NCI-H774 (cell line): ENCODE measurements around the gene NUDCD3.

Experiments
- DNase-seq: peaks from one replicate; lab custom pipeline; 2025; lab: John Stamatoyannopoulos, UW

The NUDCD3 gene

DNA sequence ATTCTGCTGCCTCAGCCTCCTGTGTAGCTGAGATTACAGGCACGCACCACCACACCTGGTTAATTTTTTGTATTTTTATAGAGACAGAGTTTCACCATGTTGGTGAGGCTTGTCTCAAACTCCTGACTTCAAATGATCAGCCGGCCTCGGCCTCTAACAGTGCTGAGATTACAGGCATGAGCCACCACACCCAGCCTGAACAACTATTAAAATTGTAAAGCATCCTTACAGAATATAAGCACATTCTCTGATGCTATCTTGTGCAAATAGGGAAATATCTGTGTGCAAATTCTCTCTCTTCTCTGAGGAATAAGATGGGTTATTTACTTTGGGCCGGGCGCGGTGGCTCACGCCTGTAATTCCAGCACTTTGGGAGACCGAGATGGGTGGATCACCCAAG is 12.5 kb downstream of the NUDCD3 start:
- no peak for DNase-seq

DNA sequence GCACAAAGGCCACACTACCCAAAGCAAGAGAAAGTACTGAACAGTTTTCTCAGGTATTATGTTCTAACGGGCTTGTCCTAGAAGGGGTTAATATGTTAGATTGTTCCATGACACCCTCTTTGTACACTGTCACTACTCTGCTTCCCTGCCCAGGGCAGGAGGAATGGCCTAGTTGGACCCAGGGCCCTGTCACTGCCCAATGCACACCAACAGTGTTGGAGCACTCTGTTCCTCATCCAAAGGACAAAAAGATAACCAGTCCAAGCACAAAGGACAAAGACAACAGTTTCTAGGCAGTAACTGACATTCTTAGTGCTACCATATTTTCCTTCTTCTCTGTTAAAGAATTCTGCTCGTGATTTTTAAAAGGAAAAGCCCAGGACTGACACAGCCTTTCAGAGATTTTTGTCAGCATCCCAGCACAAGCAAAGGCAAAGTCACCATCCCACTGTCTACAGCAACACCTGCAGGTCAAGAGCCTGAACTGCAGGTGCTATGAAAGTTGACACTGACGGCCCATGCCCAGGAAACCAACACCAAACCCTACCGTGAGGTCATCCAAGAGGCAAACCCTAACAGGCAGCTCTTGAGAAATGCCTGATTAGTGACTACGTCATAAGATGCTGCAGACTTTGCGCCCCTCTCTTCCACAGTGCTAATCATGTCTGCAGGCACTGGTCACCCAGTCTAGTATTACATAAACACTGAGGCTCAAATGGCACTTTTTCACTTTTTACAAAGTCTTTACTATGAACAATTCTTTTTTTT is 13.2 kb downstream of the NUDCD3 start:
- peak; percentile 36 for DNase-seq

DNA sequence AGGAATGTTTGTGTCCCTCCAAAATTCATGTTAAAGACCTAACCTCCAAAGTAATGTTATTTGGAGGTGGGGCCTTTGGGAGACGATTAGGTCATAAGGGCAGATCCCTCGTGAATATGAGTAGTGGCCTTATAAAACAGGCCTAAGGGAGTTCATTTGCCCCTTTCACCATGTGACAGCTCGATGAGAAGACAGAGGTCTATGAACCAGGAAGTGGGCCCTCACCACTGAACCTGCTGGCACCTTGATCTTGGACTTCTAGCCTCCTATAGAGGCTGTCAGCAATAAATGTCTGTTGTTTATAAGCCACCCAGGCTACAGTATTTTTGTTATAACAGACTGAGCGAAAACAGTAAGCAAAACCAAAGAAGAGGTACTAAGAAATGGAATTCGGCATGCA is 14.1 kb downstream of the NUDCD3 start:
- no peak for DNase-seq

DNA sequence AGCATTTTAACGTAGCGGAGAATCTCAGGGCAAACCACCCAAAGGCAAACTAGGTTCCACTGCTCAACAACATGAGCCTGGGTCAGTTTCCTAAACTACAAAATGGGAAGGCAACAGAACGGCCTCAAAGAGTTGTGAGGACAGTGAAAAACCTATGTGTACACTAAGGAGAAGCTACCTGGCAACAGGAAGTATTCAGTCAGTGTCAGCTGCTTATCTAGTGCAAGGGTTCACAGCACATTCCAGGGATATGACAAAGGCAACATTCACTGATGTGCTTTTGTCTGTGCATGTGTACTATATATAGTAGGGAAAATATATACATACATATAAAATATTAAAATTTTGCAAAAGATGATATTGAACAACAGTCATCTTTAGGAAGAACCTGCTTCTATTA is 17.2 kb downstream of the NUDCD3 start:
- no peak for DNase-seq

DNA sequence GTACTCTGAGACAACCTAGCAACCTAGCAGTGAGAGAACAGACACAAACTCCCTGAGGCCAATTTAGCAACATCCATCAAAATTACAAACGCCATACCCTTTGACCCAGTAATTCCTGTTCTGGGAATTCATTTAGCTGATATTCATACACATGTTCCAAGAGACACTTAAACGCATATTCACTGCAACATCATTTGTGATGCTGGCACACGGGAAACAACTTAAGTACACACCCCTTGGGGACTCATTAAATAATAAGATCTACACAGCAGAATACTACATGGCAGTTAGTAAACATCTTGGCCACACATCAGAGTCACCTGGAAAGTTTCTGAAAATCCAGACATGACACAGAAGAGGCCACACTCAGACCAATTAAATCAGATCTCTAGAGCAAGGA is 17.6 kb downstream of the NUDCD3 start:
- no peak for DNase-seq

DNA sequence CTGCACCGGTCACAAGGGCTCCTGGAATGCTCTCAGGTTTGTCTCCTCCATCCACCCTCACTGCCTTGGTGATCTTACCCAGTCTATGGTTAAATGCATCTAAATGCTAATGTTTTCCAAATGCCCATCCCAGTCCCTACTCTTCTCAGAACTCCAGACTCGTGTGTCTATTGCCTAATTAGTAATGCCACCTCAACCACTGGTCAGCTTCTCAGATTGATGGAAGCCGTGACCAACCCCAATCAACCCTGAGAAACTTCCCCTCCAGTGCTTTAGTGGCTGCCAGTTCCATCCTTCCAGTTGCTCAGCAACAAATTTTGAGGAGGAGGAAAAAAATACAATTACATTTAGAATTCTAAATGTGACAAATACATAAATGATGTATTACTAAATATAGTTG is 18.6 kb downstream of the NUDCD3 start:
- peak; percentile 27 for DNase-seq

DNA sequence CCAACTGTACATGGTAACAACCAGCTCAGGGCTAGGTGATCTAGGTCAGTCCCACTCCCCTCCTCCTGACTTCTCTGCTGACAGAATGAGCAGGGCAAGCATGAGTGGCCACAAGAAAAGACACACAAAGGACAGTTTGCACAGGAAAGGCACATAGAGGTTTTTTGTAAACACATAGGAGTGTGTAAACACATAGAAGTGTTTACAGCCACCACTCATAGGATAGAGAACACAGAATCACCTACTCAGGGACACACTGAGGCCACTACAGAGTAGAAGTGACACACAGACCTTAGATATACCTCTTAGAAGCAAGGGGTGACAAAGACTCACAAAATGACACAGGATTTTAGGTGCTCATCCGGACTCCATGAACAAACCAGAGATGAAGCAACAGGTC is 19.0 kb downstream of the NUDCD3 start:
- peak; percentile 21 for DNase-seq

DNA sequence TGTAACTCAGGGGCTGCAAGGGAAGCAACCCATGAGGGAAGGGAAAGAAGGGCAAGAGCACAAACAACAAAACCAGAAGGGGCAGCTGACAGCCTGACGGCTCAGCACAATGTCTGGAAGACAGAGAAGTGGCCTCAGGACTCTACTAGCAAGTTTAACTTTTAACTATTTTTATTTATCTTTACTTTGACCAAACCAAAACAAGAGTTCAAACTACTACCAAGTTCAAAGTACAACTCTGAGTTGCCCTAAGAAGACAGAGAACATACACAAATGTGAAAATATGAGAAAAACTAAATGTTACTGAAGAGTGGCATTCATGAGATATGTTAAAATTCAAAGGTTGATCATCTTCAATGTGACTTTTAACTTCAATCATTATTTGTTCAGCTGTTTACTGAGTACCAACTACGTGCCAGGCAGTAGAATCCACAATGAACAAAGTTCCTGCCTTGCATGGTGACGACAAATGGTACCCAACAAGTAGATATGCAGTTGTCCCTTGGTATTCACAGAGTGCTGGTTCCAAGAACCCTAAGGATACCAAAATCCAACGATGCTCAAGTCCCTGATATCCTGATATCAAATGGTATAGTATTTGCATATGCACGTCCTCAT is 19.7 kb downstream of the NUDCD3 start:
- DNase-seq = no peak

DNA sequence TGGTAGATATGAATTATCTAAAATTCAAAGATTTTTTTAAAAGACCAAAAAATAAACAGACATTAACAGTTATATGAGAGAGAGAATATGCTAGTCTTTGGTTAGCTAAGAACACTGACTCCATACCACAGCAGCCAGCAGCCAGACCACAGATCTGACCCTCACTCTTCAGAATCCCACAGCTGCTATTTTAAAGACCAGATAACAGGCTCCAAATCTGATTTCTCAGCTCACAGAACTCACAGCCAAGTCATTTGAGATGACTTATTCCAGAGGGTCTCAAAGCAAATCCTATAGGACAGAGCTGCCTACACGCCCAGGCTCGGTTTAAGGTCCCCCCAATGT is 20.4 kb downstream of the NUDCD3 start:
- DNase-seq = no peak

DNA sequence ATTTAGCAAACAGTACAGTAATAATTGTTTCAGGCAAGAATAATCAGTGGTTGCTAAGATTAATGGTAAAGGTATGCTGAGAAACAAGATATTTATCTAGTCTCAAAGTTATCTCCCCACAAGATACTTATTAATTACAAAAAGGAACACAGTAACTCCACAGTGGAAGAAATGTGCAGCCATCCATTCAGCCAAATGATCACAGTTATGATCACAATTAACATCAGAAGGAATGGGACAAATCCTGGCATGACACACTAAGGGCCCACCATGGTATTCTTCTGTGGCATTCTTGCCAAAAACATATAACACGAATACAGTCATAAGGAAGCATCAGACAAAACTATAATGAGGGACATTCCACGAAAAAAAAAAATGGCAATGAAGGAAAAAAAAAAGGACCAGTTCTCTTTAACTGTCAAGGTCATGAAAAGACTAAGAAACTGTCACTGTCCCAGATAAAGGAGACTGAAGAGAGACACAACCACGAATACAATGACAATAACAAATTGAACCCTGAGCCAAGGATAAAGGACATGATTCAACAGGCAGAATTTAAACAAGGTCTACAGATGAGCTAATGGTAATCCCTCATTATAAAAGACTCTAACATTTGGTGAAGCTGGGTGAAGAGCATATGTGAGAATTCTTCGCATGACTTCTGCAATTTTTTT is 20.9 kb downstream of the NUDCD3 start:
- DNase-seq = no peak

DNA sequence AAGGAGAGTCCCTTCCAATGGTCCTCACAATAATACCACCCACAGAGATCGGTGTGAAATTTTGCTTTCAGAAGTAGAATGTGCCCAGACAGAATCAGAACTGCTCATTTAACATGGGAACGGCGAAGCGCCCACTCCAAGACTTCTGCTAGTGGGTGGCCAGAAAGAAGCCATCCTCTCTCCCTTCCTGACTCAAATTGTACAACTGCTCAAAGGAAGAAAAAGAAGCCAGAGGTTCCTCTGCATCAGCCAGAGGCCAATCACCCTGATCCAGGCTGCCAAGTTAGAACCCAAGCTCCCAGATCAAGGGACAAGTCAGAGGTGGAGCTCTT is 23.3 kb downstream of the NUDCD3 start:
- no peak for DNase-seq

DNA sequence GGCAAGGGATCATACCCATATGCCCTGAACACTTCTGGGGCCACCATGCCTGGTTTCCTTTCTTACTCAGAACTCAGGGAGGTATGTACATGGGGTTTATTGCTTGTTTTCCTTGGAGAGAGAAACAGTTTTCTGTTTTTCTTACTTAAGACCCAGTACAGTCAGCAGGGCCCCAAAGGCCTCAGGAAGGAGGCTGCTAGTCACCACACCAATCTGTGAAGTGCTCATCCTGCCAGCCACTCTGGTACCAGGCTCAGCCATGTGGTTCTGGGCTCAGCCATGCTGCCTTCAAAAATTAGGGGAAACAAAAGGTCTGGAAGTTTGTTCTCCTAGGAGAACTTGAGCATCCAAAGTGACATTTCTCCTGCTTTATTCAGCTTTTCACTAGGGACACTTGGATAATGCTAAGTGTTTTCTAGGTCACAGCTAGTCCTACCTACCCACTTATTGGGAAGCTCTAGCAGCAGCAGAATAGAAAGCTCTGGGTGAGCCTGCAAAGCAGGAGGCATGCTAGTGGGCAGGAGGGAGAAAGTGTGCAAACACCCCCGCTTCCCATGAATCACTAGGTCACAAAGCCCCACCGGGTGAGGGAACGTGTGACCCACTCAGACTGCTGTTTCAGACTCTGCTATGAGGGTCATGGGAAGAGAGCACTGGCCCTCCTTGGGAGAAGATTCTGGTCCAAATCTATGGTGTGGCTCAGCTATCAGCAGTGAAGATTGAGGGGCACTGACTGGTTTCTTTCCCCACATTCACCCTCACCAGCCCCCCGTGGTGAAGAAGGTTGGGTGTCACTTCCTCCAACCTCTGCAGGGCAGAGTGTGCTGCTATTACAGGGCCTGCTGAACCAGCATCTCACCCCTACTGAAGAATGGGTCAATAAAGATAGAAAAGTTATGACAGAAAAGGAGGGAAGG is 23.9 kb downstream of the NUDCD3 start:
- no peak for DNase-seq

DNA sequence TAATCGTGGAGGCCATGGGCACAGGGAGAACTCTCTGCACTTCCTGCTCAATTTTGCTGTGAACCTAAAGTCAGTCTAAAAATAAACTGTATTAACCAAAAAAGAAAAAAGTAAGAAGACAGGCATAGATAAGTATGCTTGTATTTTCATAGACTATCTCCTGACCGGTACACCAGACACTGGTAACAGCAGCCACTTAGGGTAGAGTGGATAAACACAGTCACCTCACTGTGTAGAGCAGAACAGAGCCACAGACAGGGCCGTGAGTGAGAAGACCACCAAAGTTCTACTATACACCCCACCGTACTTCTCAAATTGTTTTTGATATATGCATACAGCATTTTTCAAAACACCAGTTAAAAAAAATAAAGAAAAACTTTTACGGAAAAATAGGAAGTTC is 25.0 kb downstream of the NUDCD3 start:
- DNase-seq = no peak

DNA sequence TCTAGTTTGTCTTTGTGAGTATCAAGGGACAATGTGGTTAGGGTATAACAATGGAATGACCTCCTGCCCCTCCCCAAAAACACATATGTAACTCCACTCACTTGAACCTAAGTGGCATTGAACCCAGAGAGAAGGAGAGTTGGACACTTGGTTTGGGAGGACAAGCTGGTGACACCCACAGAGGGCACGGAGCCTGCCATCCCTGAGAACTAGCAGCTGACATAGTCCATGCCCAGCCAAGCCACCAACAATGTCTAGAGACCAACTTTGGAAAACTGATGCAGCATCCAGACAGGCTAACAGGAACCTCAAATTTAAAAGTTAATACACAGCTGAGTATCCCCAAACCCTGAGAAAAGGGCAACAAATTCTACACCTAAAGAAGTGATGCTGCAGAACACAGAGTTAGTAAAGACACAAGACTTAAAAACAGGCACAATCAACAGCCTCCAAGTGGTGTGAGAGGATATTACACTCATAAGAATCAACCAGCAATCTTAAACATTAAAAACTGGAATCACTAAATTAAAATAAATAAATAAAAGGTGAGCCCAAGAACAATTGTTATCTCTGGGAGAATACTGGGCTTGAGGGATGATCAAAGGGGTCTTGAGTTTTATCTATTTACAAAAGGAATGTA is 27.2 kb downstream of the NUDCD3 start:
- DNase-seq = no peak

DNA sequence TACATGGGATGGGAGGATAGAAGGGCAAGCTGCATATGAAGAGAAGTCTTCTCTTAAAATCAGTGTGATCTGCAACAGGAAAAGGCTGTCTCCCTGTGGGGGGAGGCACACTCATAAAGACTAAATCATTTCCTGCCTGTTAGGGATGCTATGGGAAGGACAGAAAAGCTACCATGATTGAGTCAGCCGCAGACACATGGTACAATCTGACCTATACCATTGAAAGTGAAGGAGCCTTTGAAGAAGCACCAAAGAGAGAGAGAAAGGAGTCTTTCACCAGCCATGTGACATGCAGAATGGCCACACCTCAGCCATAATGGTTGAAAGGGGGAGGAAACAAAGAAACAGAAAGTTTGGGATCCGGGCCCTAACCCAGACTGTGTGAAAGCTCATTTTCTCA is 29.1 kb downstream of the NUDCD3 start:
- no peak for DNase-seq

DNA sequence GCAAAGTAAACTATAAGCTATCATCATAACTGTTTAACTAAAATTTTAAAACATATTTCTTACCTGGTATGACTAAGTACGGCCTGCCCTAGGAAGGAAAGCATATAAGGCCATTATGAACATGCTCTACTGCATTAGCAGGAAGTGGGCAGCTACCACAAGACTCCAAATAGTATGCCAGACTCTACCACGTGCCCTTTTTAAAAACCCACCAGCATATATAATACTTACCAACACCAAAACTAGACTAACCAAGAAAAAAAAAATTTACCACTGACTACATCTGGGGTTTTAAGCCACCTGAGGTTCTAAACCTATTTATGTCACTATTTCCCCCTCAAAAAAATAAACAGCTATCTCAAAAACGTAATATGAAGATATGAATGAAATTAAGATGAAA is 30.1 kb downstream of the NUDCD3 start:
- no peak for DNase-seq

DNA sequence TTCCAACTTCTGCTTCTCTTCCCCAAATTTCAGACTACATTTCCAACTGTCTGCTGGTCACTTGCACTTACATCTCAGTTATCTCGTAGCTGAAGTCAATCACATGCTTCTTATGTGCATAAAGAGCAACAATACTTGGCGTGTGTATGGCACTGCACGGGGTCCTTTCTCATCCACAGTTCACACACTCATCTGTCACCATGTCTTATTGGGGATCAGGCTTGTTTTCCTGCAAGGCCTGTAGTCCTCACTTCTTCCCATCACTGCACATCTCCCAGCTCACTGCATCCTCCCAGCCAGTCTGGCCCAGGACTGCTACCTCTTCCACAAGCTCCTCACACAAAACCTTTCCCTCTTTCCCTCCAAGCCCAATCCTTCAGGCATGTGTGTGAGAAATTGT is 35.3 kb downstream of the NUDCD3 start:
- no peak for DNase-seq

DNA sequence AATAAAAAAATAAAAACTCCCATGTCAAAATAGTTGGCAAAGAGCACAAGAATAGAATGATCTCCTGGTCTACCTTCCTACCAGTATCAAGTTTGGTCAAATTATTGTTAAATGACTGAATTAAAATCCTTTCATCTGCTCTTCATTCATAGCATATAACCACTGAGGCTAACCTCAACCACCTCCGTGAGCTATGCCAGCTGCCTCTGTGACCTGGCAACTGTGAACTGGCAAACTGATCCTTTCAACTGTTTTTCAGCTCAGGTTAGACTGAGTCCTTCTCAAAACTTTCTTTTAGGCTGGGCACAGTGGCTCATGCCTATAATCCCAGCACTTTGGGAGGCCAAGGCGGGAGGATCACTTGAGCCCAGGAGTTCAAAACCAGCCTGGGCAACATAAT is 36.1 kb downstream of the NUDCD3 start:
- no peak for DNase-seq

DNA sequence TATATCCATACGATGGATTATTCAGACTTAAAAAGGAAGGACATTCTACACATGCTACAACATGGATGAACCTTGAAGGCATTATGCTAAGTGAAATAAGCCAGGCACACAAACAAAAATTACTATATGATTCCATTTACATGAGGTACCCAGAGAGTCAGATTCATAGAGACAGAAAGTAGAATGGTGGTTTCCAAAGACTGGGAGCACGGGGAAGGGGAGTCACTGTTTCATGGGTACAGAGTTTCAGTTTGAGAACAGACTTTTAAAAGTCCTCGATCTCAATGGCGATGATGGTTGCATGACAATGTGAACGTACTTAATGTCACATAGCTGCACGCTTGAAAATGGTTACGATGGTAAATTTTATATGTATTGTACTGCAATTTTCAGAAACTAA is 39.3 kb downstream of the NUDCD3 start:
- DNase-seq = no peak

DNA sequence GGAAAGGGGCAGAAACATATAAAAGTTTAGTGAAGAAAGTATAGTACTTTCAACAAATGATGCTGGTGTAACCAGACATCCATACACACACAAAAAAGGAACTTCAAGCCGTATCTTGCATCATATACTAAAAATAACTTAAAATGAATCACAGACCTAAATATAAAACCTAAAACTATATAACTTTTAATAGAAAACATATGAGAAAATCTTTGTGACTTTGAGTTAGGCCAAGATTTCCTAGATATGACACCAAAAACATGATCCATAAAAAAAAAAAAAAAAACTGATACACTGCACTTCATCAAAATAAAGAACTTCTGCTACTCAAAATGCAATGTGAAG is 40.9 kb downstream of the NUDCD3 start:
- DNase-seq = no peak

DNA sequence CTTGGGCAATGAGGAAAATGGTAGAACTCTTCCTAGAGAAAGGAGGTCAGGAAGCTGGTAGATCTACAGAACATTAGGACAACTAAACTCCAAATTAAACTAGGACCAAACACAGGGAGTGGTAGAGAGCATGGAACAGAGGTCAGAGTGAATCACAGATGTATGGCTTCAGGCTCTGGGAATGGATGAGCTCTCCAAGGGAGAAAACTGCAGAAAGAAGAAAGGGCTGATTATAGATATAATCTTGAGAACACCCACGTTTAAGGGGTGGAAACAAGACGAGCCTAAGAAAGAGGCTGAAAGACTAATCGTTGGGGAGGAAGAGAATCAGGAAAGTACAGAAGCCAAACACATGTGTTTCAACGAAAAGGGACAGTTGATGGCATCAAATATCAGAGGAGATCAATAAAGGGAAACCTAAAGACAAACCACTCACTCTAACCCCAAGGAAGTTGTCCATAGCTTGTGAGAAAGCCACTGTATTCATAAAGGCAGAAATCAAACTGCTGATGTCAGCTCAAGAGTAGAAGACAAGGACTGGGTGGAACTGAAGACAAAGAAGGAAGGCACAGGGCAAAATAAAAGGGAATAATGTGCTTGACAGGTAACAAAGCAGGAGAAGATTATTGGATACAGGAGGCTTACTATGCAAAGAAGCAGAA is 41.4 kb downstream of the NUDCD3 start:
- no peak for DNase-seq
